ENCODE results near the gene SLC22A2.

SLC22A2 gene

DNA sequence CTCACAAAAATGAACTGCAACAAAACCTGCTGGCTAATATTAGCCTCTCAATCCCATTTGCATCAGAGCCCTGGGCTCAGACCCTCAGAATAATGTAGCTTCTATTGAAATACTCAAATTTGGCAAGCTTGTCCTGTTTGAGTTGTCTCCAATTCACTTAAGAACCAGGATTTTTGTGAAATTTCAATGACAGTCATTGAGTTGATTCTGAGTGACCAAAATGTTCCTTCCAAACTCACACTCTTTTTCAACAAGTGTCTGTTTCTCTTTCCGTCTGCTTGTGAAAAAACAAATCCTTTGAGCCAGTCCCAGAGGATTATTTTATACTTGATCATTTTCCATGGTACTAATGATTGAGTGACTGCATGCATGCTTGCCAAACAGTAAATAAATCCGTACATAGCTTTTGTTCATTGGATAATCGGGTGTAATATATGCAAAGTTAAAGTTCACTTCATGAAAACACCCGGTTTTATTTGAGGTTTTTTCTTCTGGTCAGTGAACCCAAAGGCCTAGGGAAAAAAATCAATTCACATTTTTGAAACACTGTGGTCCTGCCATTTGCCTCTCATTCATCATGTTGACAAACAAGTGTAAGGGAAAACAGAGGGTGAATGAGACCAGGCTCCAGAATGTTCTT lies 16.4 kb upstream of the SLC22A2 start:
- TF ChIP-seq, protein P1, sequence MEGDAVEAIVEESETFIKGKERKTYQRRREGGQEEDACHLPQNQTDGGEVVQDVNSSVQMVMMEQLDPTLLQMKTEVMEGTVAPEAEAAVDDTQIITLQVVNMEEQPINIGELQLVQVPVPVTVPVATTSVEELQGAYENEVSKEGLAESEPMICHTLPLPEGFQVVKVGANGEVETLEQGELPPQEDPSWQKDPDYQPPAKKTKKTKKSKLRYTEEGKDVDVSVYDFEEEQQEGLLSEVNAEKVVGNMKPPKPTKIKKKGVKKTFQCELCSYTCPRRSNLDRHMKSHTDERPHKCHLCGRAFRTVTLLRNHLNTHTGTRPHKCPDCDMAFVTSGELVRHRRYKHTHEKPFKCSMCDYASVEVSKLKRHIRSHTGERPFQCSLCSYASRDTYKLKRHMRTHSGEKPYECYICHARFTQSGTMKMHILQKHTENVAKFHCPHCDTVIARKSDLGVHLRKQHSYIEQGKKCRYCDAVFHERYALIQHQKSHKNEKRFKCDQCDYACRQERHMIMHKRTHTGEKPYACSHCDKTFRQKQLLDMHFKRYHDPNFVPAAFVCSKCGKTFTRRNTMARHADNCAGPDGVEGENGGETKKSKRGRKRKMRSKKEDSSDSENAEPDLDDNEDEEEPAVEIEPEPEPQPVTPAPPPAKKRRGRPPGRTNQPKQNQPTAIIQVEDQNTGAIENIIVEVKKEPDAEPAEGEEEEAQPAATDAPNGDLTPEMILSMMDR (IDR thresholded peaks at IDR 0.05; ENCODE audit: low read depth, low read length, missing control alignments), result no peak
- no peak overlapping the region for H3K4me3 ChIP-seq (replicated peaks; ENCODE audit: low read depth, low read length)
- DNase-seq (ENCODE audit: extremely low read depth, low read depth), result no peak

DNA sequence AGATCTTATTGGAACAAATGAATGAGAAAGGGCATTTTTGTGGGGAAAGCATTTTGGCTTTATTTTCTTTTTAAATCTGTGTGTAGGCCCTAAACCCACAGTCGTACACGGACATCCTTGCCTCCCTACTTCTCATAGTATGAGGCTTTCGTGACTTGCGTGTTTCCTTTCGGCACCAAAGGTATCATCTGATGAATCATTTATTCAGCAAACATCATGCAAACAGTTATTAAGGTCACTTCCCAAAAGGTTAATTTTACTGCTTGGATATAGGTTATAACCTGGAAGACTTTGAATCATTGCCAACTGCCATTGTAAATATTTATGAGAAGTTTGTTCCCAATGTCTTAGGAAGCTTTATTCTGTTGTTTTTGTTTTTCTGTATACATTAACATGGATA lies 15.1 kb upstream of the SLC22A2 start:
- no peak for DNase-seq (ENCODE audit: extremely low read depth, low read depth)
- H3K4me3 ChIP-seq (replicated peaks; ENCODE audit: low read depth, low read length), result no peak overlapping the region
- TF ChIP-seq, protein P1 (IDR thresholded peaks at IDR 0.05; ENCODE audit: low read depth, low read length, missing control alignments), result no peak

DNA sequence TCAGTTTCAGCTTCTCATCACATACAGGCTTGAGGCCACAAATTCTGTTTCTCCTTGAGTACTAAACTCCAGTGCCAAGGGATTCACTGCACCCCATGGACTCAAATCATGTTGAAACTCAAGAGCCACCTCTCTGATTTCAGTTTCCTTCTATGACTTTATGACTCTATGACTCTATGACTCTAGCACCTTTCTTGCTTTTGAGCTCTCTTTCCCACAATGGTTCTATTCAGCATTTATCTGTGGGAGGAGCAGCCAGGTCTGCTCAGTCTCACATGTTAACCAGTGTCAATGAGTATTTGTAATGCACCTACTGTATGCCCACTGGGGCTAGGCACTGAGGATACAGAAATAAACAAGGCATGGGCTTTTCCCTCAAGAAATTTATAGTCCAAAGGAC lies 14.6 kb upstream of the SLC22A2 start:
- TF ChIP-seq, protein P1 (IDR thresholded peaks at IDR 0.05; ENCODE audit: low read depth, low read length, missing control alignments), result no peak
- no peak overlapping the region for H3K4me3 ChIP-seq (replicated peaks; ENCODE audit: low read depth, low read length)

DNA sequence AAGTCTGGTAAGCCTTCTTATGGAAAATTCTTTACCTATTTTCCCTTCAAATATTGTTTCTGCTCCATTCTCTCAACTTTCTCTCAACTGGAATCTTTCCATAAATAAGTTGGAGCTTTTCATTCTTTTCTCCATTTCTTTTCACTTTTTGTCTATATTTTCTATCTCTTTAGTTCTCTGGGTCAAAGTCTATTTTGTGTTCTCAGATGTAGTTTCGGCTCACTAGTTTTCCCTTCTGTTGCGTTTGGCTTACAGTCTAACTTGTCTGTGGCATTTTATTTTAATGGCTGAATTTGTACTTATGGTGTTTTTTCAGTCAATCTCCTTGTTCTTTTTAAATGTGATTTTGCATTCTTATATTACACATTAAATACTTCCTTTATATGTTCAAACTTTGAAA lies 14.1 kb upstream of the SLC22A2 start:
- no peak overlapping the region for H3K4me3 ChIP-seq (replicated peaks; ENCODE audit: low read depth, low read length)
- TF ChIP-seq, protein P1 (IDR thresholded peaks at IDR 0.05; ENCODE audit: low read depth, low read length, missing control alignments), result no peak
- no peak for DNase-seq (ENCODE audit: extremely low read depth, low read depth)

More for the DNA sequence above, 14.6 kb upstream of the SLC22A2 start:
- no peak for DNase-seq (ENCODE audit: extremely low read depth, low read depth)

DNA sequence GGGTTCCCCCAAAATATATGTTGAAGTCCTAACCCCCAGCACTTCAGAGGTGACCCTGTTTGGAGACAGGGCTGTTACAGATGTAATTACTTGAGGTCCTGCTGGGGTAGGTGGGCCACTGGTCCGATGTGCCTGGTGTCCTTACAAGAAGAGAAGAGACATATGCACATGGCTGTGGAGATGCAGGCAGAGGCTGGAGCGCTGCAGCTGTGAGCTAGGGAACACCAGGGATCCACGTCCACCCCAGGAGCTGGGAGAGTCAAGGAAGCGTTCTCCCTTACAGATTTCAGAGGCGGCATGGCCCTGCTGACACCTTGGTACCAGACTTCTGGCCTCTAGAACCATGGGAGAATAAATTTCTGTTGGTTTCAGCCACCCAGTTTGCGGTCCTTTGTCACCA lies 11.7 kb upstream of the SLC22A2 start:
- no peak for DNase-seq (ENCODE audit: extremely low read depth, low read depth)
- H3K4me3 ChIP-seq (replicated peaks; ENCODE audit: low read depth, low read length), result no peak overlapping the region
- TF ChIP-seq, protein P1 (IDR thresholded peaks at IDR 0.05; ENCODE audit: low read depth, low read length, missing control alignments), result no peak

DNA sequence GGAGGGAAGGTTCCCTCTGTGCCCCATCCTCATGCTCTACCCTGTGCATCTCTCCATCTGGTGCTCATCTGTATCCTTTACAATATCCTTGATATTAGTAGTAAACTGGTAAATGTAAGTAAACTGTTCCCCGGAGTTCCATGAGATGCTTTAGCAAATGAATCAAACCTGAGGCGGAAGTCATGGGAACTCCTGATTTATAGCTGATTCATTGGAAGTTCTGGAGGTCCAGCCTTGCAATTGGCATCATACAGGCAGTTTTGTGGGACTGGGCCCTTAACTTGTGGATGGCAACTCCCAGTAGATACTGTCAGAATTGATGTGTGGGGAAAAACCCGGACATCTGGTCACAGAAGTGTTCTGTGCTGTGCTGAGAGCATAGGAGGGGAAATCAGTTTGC lies 11.2 kb upstream of the SLC22A2 start:
- H3K4me3 ChIP-seq (replicated peaks; ENCODE audit: low read depth, low read length), result no peak overlapping the region
- no peak for DNase-seq (ENCODE audit: extremely low read depth, low read depth)
- TF ChIP-seq, protein P1 (IDR thresholded peaks at IDR 0.05; ENCODE audit: low read depth, low read length, missing control alignments), result no peak

DNA sequence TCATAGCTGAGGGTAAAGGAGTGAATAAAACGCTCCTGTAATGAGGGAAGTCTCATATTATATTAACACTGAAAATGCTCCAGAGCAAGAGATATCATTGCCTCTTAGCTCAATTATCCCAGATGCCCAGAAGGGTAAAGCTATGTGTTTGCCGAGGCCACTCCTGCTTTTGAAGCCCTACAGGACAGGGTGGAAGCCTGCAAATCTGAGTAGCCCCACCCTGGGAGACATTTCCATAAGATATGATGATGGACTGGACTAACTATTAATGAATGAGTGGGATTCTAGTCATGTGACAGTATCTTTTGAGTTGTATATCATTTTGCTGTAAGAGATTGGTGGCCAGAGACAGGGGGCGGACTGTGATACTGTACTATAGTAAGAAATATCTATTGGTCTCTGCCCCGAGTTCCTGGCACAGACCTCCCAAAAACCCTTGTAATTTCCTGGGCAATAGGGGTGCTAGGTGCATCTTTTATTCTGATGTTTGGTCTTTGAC lies 10.5 kb upstream of the SLC22A2 start:
- no peak for DNase-seq (ENCODE audit: extremely low read depth, low read depth)
- TF ChIP-seq, protein P1 (IDR thresholded peaks at IDR 0.05; ENCODE audit: low read depth, low read length, missing control alignments), result no peak
- no peak overlapping the region for H3K4me3 ChIP-seq (replicated peaks; ENCODE audit: low read depth, low read length)
